ENCODE data around the gene CRMP1.

GRCh38 chr4:5782829-5783476 lies 109.9 kb downstream of the CRMP1 start:
- TF ChIP-seq CTCF (IDR thresholded peaks at IDR 0.05 in 4 of 5, conservative IDR thresholded peaks at IDR 0.05 in 1 of 5), result no peak
- no peak for TF ChIP-seq POLR2A (IDR thresholded peaks at IDR 0.05)

Data from gastrocnemius medialis (tissue), 4 donors.